IMR-90 (cell line): Measurements from ENCODE around the gene COL4A1.

ENCODE experiments used
- BHLHE40 ChIP-seq: fragments of 150-350 bp; IDR thresholded peaks from 2 replicates; pipeline ENCODE4 v1.6.1; 2016; ENCODE audit warnings: mild to moderate bottlenecking, low read depth, low read length
- CEBPB ChIP-seq: IDR thresholded peaks from 2 replicates; pipeline ENCODE4 v1.6.1; 2012; ENCODE audit warnings: low read depth, low read length, improper control_type of control experiment
- CHD1 ChIP-seq: IDR thresholded peaks from 2 replicates; pipeline ENCODE4 v1.6.1; 2012; ENCODE audit warnings: low read depth, low read length, improper control_type of control experiment
- FOS ChIP-seq: fragments of 150-350 bp; IDR thresholded peaks from 2 replicates; pipeline ENCODE4 v1.6.1; 2016; ENCODE audit warnings: low read depth, low read length
- MAFK ChIP-seq: IDR thresholded peaks from 2 replicates; pipeline ENCODE4 v1.6.1; 2012; ENCODE audit warnings: low read depth, low read length, improper control_type of control experiment
- MAZ ChIP-seq: IDR thresholded peaks from 2 replicates; pipeline ENCODE4 v1.6.1; 2012; ENCODE audit warnings: low read depth, mild to moderate bottlenecking, low read length, improper control_type of control experiment, moderate library complexity, borderline replicate concordance
- MXI1 ChIP-seq: IDR thresholded peaks from 2 replicates; pipeline ENCODE4 v1.6.1; 2012; ENCODE audit warnings: low read depth, mild to moderate bottlenecking, low read length, moderate library complexity, borderline replicate concordance
- NFE2L2 ChIP-seq: fragments of 150-350 bp; IDR thresholded peaks from 2 replicates; pipeline ENCODE4 v1.6.1; 2016; ENCODE audit warnings: low read depth, mild to moderate bottlenecking, low read length
- POLR2A ChIP-seq: IDR thresholded peaks from 2 replicates; pipeline ENCODE4 v1.6.1; 2012; ENCODE audit warnings: mild to moderate bottlenecking, low read depth, low read length
- RAD21 ChIP-seq: IDR thresholded peaks from 2 replicates; pipeline ENCODE4 v1.6.1; 2012; ENCODE audit warnings: low read length, improper control_type of control experiment
- RFX5 ChIP-seq: IDR thresholded peaks from 2 replicates; pipeline ENCODE4 v1.8.0; 2012; ENCODE audit warnings: low read depth, mild to moderate bottlenecking, low read length, moderate library complexity
- SMC3 ChIP-seq: fragments of 150-350 bp; IDR thresholded peaks from 2 replicates; pipeline ENCODE4 v1.6.1; 2016; ENCODE audit warnings: low read depth, mild to moderate bottlenecking, antibody characterized with exemption, low read length, moderate library complexity
- TF ChIP-seq, protein P1 (sequence below): conservative IDR thresholded peaks from 2 replicates; pipeline ENCODE4 v1.5.1; 2012; ENCODE audit warnings: mild to moderate bottlenecking, low read depth, low read length, improper control_type of control experiment
- TF ChIP-seq, protein P2 (sequence below): fragments of 150-350 bp; IDR thresholded peaks from 2 replicates; pipeline ENCODE4 v1.6.1; 2016; ENCODE audit warnings: low read depth, mild to moderate bottlenecking, low read length, moderate library complexity, borderline replicate concordance

DNA sequence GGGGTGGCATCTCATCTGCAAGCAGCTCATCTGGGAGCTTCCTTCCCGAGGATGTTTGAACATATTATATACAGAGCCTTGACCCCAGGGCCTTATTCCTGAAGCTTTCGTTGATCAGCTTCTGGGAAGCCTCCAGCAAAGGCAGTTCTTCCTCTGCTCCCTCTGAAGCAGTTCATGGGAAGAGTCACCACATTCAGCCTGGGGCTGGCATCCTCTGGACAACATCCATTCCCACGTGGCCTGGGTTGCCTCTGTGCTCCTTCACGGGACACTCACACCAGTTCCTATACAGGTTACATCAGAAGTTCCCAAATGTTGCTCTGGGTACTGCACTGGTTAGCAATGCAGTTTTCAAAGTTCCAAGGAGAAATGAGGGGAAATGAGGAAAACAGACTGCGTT is 29.7 kb upstream of the COL4A1 start:
- TF ChIP-seq, protein P1, sequence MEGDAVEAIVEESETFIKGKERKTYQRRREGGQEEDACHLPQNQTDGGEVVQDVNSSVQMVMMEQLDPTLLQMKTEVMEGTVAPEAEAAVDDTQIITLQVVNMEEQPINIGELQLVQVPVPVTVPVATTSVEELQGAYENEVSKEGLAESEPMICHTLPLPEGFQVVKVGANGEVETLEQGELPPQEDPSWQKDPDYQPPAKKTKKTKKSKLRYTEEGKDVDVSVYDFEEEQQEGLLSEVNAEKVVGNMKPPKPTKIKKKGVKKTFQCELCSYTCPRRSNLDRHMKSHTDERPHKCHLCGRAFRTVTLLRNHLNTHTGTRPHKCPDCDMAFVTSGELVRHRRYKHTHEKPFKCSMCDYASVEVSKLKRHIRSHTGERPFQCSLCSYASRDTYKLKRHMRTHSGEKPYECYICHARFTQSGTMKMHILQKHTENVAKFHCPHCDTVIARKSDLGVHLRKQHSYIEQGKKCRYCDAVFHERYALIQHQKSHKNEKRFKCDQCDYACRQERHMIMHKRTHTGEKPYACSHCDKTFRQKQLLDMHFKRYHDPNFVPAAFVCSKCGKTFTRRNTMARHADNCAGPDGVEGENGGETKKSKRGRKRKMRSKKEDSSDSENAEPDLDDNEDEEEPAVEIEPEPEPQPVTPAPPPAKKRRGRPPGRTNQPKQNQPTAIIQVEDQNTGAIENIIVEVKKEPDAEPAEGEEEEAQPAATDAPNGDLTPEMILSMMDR, result no peak
- TF ChIP-seq CEBPB (no peak), FOS (no peak), RFX5 (no peak), MAFK (no peak), POLR2A (no peak), SMC3 (no peak), MAZ (no peak), BHLHE40 (no peak), MXI1 (no peak), RAD21 (no peak), CHD1 (no peak), NFE2L2 (no peak)
- TF ChIP-seq, protein P2, sequence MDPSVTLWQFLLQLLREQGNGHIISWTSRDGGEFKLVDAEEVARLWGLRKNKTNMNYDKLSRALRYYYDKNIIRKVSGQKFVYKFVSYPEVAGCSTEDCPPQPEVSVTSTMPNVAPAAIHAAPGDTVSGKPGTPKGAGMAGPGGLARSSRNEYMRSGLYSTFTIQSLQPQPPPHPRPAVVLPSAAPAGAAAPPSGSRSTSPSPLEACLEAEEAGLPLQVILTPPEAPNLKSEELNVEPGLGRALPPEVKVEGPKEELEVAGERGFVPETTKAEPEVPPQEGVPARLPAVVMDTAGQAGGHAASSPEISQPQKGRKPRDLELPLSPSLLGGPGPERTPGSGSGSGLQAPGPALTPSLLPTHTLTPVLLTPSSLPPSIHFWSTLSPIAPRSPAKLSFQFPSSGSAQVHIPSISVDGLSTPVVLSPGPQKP, result no peak
